Heart left ventricle (tissue), 16 donors: ENCODE data around the gene SSR4. TPM values are rescaled to one million over a fixed set of nuclear protein-coding genes. Genes with fewer than 3 reads are reported as not detected.

ENCODE experiments used
- ATAC-seq, 4 donors: fragments of 200-7000 bp; cut with Tn5 transposase; one replicate each; pipeline ENCODE4 v1.9.1; 2020 to 2022; ENCODE audit warnings: moderate library complexity in 4 of 4, mild to moderate bottlenecking in 3 of 4, moderate number of reproducible peaks in 1 of 4
- DNase-seq, 5 donors: peaks; one replicate each; pipeline ENCODE4 v3.0.0-alpha.2; 2020
- H3K27ac ChIP-seq, 12 donors: fragments of 200-600 bp; sonication (generic) in 4 of 12; one replicate each; pipeline versions ENCODE4 v1.5.0 to v1.8.0; 2016 to 2022; ENCODE audit warnings: mild to moderate bottlenecking in 2 of 12
- H3K27me3 ChIP-seq, 9 donors: fragments of 200-600 bp; sonication (generic) in 2 of 9; one replicate each; pipeline versions ENCODE4 v1.5.1 to v1.8.0; 2016 to 2022; ENCODE audit warnings: mild to moderate bottlenecking in 3 of 9
- H3K36me3 ChIP-seq, 9 donors: fragments of 200-600 bp; sonication (generic) in 2 of 9; one replicate each; pipeline versions ENCODE4 v1.5.0 to v1.8.0; 2018 to 2022; ENCODE audit warnings: mild to moderate bottlenecking in 2 of 9
- H3K4me1 ChIP-seq, 12 donors: fragments of 200-600 bp; sonication (generic) in 4 of 12; one replicate each; pipeline versions ENCODE4 v1.5.0 to v1.8.0; 2016 to 2022; ENCODE audit warnings: mild to moderate bottlenecking in 3 of 12
- H3K4me3 ChIP-seq, 12 donors: fragments of 200-600 bp; sonication (generic) in 4 of 12; one replicate each; pipeline versions ENCODE4 v1.5.0 to v1.8.0; 2017 to 2022; ENCODE audit warnings: mild to moderate bottlenecking in 9 of 12, moderate library complexity in 4 of 12
- H3K9me3 ChIP-seq, 12 donors: fragments of 200-600 bp; sonication (generic) in 4 of 12; one replicate each; pipeline versions ENCODE4 v1.5.0 to v1.8.0; 2016 to 2022; ENCODE audit warnings: mild to moderate bottlenecking in 1 of 12
- CTCF ChIP-seq, 12 donors: fragments of 200-600 bp; sonication (generic) in 4 of 12; IDR thresholded peaks; one replicate each; pipeline versions ENCODE4 v1.5.0 to v1.8.0; 2018 to 2022; ENCODE audit warnings: antibody characterized with exemption in 12 of 12, mild to moderate bottlenecking in 5 of 12
- POLR2A ChIP-seq, 2 donors: fragments of 450-650 bp; IDR thresholded peaks; one replicate each; pipeline ENCODE4 v1.6.1; 2017; ENCODE audit warnings: antibody characterized with exemption in 2 of 2, mild to moderate bottlenecking in 2 of 2, moderate library complexity in 2 of 2
- WGBS, 4 donors: extraction: QIAGEN DNeasy Blood & Tissue Kit in 2 of 4; methylation state at CpG; one replicate each; pipeline versions ENCODE4 v1.1.5 to v1.1.7; 2013 to 2018; 5-methylcytosine and 5-hydroxymethylcytosine counted together
- intact Hi-C, 10 donors: fragments of 100-400 bp; cut with DNase I; formaldehyde crosslinking; loops; one replicate each; pipeline versions ENCODE4 v1.11.1 to v1.14.2; 2022
- polyA plus RNA-seq, 2 donors: library from polyadenylated mRNA; stranded (reverse); fragments of 200-250 nt; gene quantifications; one replicate each; pipeline ENCODE4 v1.2.3, GENCODE V29; 2013
- total RNA-seq, 9 donors: library from RNA; depleted of rRNA in 2 of 9; stranded (reverse); fragments of >200 nt in 2 of 9; fragmentation: NEBNext Ultra II Directional in 3 of 9; extraction: Animal tissue kit (Norgen Biotek cat#: 25700) in 3 of 9; gene quantifications; one replicate each; pipeline versions ENCODE4 v1.1.0 to v1.2.4, GENCODE V29; 2016 to 2023
- donor health status: ischemic (EF 13 %, LVEDD 7.1; RV severe dilation, severe dysfunction).
- donor health status: healthy with polysubstance abuse.
- donor health status: DM: no; HTN: yes; CAD: no.
- donor health status: DM: no; HTN: no; CAD: no.
- donor health status: ischemic (EF 25% LVEDD 6.9; RV normal size, moderate dysfunction).
- donor health status: ischemic (EF 25% LVEDD 5.7; RV mildly dilated, moderate dysfunction).
- donor health status: healthy.
- donor health status: DM: yes; HTN: yes; CAD: no.
- donor health status: ischemic (EF 35%, LVEDD 5.7; RV mildly dilated, moderate dysfunction).
- donor health status: nonischemic (EF 11% LVEDD 7.7; RV severe dilation, severe dysfunction).
- donor health status: DM: yes; HTN: yes; CAD: no.
- donor health status: PGD.
- donor health status: ischemic (EF 29% LVEDD 5.4; RV normal size, mild dysfunction).
- donor health status: nonischemic (EF 23%, LVEDD 6.1; RV moderate dilation, normal function).

The SSR4 gene
- total and polyA plus RNA-seq, 11 donors, result 119 to 307 (median 160) TPM

GRCh38 chrX:153777261-153778090 is 17.0 kb upstream of the SSR4 start:
- peaks cover 0 to 21% (median 2%) of the 10 kb centered on the region in 12 donors for H3K4me1 ChIP-seq
- ATAC-seq (no peak), DNase-seq (peak in 2 of 5 donors; percentile 11 to 21)
- peaks cover 0 to 23% (median 0%) of the 10 kb centered on the region in 9 donors for H3K27me3 ChIP-seq
- H3K9me3 ChIP-seq, result no peaks in the 10 kb centered on the region
- no peak overlapping the region for H3K4me3 ChIP-seq
- TF ChIP-seq POLR2A (IDR thresholded peaks at IDR 0.05), result no peak
- intact Hi-C loops, result no loop called here
- H3K27ac ChIP-seq, result no peak overlapping the region
- no peaks in the 10 kb centered on the region for H3K36me3 ChIP-seq
- 88 to 91% (median 89%) methylated on average over 16 to 34 of the region's 34 CpGs for WGBS, 4 donors

- 68 to 84% (median 76%) methylated on average over 12 to 17 of the region's 17 CpGs for WGBS, 4 donors
- H3K9me3 ChIP-seq, result no peaks in the 10 kb centered on the region
- TF ChIP-seq POLR2A (IDR thresholded peaks at IDR 0.05) (no peak), CTCF (IDR thresholded peaks at IDR 0.05) (no peak)
- peak in 3 of 5 donors; percentile 10 to 19 (median 16) for DNase-seq
- H3K36me3 ChIP-seq, result peaks cover 0 to 3% (median 0%) of the 10 kb centered on the region in 9 donors
- ATAC-seq, result no peak
- H3K27ac ChIP-seq, result no peak overlapping the region
- no peak overlapping the region for H3K4me3 ChIP-seq
- intact Hi-C loops, result no loop called here
- H3K27me3 ChIP-seq, result peaks cover 0 to 23% (median 0%) of the 10 kb centered on the region in 9 donors
- peaks cover 0 to 21% (median 2%) of the 10 kb centered on the region in 12 donors for H3K4me1 ChIP-seq
Observed at GRCh38 chrX:153778181-153778580, 16.3 kb upstream of the SSR4 start.

- DNase-seq (peak in 3 of 5 donors; percentile 18 to 37 (median 21)), ATAC-seq (no peak)
- Histone ChIP-seq H3K27ac (no peak overlapping the region), H3K27me3 (peaks cover 0 to 23% (median 0%) of the 10 kb centered on the region in 9 donors), H3K4me3 (no peak overlapping the region), H3K9me3 (no peaks in the 10 kb centered on the region), H3K36me3 (peaks cover 0 to 7% (median 0%) of the 10 kb centered on the region in 9 donors), H3K4me1 (peaks cover 0 to 21% (median 2%) of the 10 kb centered on the region in 12 donors)
- intact Hi-C loops, result no loop called here
- WGBS, 4 donors, result 77 to 82% (median 81%) methylated on average over 3 to 16 of the region's 16 CpGs
- TF ChIP-seq CTCF (IDR thresholded peaks at IDR 0.05) (no peak), POLR2A (IDR thresholded peaks at IDR 0.05) (no peak)
Observed at GRCh38 chrX:153778684-153779101, 15.8 kb upstream of the SSR4 start.

GRCh38 chrX:153779891-153780677 is 14.4 kb upstream of the SSR4 start:
- intact Hi-C loops, result no loop called here
- WGBS, 4 donors, result 66 to 78% (median 72%) methylated on average over 15 to 18 of the region's 18 CpGs
- no peak for ATAC-seq

More at GRCh38 chrX:153779891-153780677, 14.4 kb upstream of the SSR4 start:
- no peaks in the 10 kb centered on the region for H3K9me3 ChIP-seq
- DNase-seq, result peak in 2 of 5 donors; percentile 15 to 21
- peaks cover 0 to 21% (median 2%) of the 10 kb centered on the region in 12 donors for H3K4me1 ChIP-seq
- peak overlapping the region in 6 of 12 donors; percentile 36 to 50 (median 40) for H3K4me3 ChIP-seq
- H3K27ac ChIP-seq, result peak overlapping the region in 11 of 12 donors; percentile 24 to 89 (median 76)
- TF ChIP-seq POLR2A (IDR thresholded peaks at IDR 0.05), result no peak
- no peak for TF ChIP-seq CTCF (IDR thresholded peaks at IDR 0.05)
- H3K36me3 ChIP-seq, result peaks cover 0 to 20% (median 0%) of the 10 kb centered on the region in 9 donors
- H3K27me3 ChIP-seq, result peaks cover 0 to 23% (median 0%) of the 10 kb centered on the region in 9 donors
